ENCODE measurements around the gene NTM.

DNA sequence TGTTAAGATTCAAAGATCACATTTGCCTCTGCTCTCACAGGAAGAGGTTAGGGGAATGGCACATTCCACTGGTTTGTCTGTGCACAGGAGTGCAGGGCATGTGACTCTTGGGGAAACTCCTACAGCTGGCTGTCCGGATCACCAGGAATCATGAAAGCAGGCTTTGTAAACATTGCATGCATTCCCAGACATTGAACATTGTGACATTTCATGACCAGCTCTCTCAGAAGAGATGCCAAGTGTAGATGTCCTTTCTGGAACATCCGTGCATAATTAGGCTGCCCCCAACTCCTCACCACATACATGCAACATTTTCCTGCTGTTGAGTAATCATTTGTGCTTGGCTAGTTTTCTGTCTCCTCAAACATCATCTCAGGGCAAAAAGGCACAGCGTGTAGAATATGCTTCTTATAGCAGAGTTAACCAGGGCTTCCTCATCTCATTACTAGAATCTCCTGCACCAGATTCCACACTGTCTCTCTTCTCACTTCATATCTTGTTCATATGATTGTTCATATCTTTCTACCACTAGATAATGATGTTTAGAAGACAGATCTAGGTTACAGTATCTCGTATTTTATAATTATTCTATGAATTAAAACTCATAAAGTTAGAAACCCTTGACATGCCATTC, 694.7 kb downstream of the NTM start:
- TF ChIP-seq, protein P1, sequence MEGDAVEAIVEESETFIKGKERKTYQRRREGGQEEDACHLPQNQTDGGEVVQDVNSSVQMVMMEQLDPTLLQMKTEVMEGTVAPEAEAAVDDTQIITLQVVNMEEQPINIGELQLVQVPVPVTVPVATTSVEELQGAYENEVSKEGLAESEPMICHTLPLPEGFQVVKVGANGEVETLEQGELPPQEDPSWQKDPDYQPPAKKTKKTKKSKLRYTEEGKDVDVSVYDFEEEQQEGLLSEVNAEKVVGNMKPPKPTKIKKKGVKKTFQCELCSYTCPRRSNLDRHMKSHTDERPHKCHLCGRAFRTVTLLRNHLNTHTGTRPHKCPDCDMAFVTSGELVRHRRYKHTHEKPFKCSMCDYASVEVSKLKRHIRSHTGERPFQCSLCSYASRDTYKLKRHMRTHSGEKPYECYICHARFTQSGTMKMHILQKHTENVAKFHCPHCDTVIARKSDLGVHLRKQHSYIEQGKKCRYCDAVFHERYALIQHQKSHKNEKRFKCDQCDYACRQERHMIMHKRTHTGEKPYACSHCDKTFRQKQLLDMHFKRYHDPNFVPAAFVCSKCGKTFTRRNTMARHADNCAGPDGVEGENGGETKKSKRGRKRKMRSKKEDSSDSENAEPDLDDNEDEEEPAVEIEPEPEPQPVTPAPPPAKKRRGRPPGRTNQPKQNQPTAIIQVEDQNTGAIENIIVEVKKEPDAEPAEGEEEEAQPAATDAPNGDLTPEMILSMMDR (IDR thresholded peaks at IDR 0.05; ENCODE audit: low read depth, low read length), result no peak
- TF ChIP-seq EZH2phosphoT487 (IDR thresholded peaks at IDR 0.05; ENCODE audit: low read depth), result no peak

Measured in OCI-LY3 (cell line).